Measurements from ENCODE around the gene DMP1. TPM values are rescaled to one million over a fixed set of nuclear protein-coding genes. Genes with fewer than 3 reads are reported as not detected.

Gene DMP1
- total and polyA plus RNA-seq, 2 donors (not counting 1 experiment from before 2014, with no cell fraction given), result not detected

DNA sequence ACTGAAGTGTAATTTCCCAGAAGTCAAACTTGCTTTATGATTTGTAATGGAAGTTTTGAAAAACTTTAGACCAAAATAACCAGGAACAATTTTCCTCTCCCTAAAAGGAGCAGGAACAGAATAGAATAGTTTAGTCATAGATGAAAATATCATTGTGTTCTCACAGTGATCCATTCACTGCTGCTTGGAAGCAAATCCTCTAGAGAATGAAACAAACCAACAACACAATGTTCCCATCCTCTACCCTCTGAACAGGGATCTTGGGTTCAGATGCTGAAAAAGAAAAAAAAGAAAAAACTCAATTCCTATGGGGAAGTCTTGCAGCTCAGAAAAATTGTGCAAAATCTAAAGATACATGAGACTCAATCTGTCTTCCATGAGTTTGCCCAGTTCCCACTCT lies 29.6 kb upstream of the DMP1 start:
- Histone ChIP-seq H3K4me3 (ENCODE audit: control extremely low read depth in 1 of 5, extremely low read depth in 1 of 5, insufficient read depth in 1 of 5, low read depth in 2 of 5, low read length in 4 of 5) (no peak overlapping the region), H3K9ac (ENCODE audit: low read length) (no peak overlapping the region), H3K27ac (ENCODE audit: low read length in 2 of 2) (no peak overlapping the region), H3K36me3 (replicated peaks in 1 of 2; ENCODE audit: control extremely low read depth in 1 of 2, control insufficient read depth in 1 of 2, extremely low read depth in 1 of 2, insufficient read depth in 2 of 2, low read length in 1 of 2) (no peaks in the 10 kb centered on the region), H3K27me3 (replicated peaks in 1 of 4; ENCODE audit: control extremely low read depth in 1 of 4, control insufficient read depth in 3 of 4, insufficient read depth in 4 of 4, low read length in 3 of 4) (no peaks in the 10 kb centered on the region), H3K4me2 (replicated peaks; ENCODE audit: low read depth, low read length, poor library complexity, severe bottlenecking) (no peak overlapping the region), H4K20me1 (ENCODE audit: control insufficient read depth, insufficient read depth, low read length, poor library complexity, severe bottlenecking) (no peaks in the 10 kb centered on the region), H3K9me3 (ENCODE audit: control extremely low read depth in 1 of 3, control insufficient read depth in 2 of 3, insufficient read depth in 1 of 3, low read length in 2 of 3) (no peaks in the 10 kb centered on the region), H3K79me2 (ENCODE audit: control insufficient read depth, insufficient read depth, low read length) (no peaks in the 10 kb centered on the region), H3K4me1 (ENCODE audit: control insufficient read depth in 2 of 2, insufficient read depth in 2 of 2, low read length in 2 of 2) (no peaks in the 10 kb centered on the region), H2AFZ (ENCODE audit: insufficient read depth, low read depth, low read length, poor library complexity, severe bottlenecking) (no peak overlapping the region)
- POLR2A ChIA-PET, result no interaction called here
- intact Hi-C loops (cut with micrococcal nuclease), result no loop called here
- ATAC-seq (ENCODE audit: low read depth) (no peak), DNase-seq (no peak)
- Mint-ChIP-seq H3K4me3 (no peak overlapping the region), H3K4me1 (no peaks in the 10 kb centered on the region), H3K27me3 (no peaks in the 10 kb centered on the region), H3K9me3 (ENCODE audit: insufficient read depth) (no peaks in the 10 kb centered on the region), H3K27ac (no peak overlapping the region)
- TF ChIP-seq EZH2 (IDR thresholded peaks at IDR 0.05; ENCODE audit: borderline replicate concordance, insufficient read depth, low read depth, low read length, poor library complexity, severe bottlenecking), result no peak
- TF ChIP-seq, protein P1, sequence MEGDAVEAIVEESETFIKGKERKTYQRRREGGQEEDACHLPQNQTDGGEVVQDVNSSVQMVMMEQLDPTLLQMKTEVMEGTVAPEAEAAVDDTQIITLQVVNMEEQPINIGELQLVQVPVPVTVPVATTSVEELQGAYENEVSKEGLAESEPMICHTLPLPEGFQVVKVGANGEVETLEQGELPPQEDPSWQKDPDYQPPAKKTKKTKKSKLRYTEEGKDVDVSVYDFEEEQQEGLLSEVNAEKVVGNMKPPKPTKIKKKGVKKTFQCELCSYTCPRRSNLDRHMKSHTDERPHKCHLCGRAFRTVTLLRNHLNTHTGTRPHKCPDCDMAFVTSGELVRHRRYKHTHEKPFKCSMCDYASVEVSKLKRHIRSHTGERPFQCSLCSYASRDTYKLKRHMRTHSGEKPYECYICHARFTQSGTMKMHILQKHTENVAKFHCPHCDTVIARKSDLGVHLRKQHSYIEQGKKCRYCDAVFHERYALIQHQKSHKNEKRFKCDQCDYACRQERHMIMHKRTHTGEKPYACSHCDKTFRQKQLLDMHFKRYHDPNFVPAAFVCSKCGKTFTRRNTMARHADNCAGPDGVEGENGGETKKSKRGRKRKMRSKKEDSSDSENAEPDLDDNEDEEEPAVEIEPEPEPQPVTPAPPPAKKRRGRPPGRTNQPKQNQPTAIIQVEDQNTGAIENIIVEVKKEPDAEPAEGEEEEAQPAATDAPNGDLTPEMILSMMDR (IDR thresholded peaks at IDR 0.05), result no peak
- CTCF ChIA-PET, result no interaction called here

DNA sequence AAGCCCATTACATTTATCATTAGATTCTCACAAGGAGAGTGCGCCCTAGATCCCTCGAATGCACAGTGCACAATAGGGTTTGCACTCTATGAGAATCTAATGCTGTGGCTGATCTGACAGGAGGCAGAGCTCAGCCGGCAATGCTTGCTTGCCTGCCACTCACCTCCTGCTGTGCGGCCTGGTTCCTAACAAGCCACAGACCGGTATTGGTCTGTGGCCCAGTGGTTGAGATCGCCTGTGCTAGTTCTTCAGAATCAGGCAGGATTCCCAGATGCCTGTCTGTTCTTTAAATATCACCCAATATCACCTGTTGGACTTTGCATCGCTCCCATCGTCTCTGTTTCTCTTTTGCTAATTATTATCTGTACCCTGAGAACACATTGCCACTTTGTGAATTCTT lies 27.8 kb upstream of the DMP1 start:
- Mint-ChIP-seq H3K9me3 (ENCODE audit: insufficient read depth) (no peaks in the 10 kb centered on the region), H3K27me3 (no peaks in the 10 kb centered on the region), H3K4me3 (no peak overlapping the region), H3K27ac (no peak overlapping the region), H3K4me1 (no peaks in the 10 kb centered on the region)
- Histone ChIP-seq H3K9me3 (ENCODE audit: control extremely low read depth in 1 of 3, control insufficient read depth in 2 of 3, insufficient read depth in 1 of 3, low read length in 2 of 3) (no peaks in the 10 kb centered on the region), H4K20me1 (ENCODE audit: control insufficient read depth, insufficient read depth, low read length, poor library complexity, severe bottlenecking) (no peaks in the 10 kb centered on the region), H3K27ac (ENCODE audit: low read length in 2 of 2) (no peak overlapping the region), H3K4me2 (replicated peaks; ENCODE audit: low read depth, low read length, poor library complexity, severe bottlenecking) (no peak overlapping the region), H2AFZ (ENCODE audit: insufficient read depth, low read depth, low read length, poor library complexity, severe bottlenecking) (no peak overlapping the region), H3K27me3 (replicated peaks in 1 of 4; ENCODE audit: control extremely low read depth in 1 of 4, control insufficient read depth in 3 of 4, insufficient read depth in 4 of 4, low read length in 3 of 4) (no peaks in the 10 kb centered on the region), H3K79me2 (ENCODE audit: control insufficient read depth, insufficient read depth, low read length) (no peaks in the 10 kb centered on the region), H3K4me1 (ENCODE audit: control insufficient read depth in 2 of 2, insufficient read depth in 2 of 2, low read length in 2 of 2) (no peaks in the 10 kb centered on the region), H3K36me3 (replicated peaks in 1 of 2; ENCODE audit: control extremely low read depth in 1 of 2, control insufficient read depth in 1 of 2, extremely low read depth in 1 of 2, insufficient read depth in 2 of 2, low read length in 1 of 2) (no peaks in the 10 kb centered on the region), H3K4me3 (ENCODE audit: control extremely low read depth in 1 of 5, extremely low read depth in 1 of 5, insufficient read depth in 1 of 5, low read depth in 2 of 5, low read length in 4 of 5) (no peak overlapping the region), H3K9ac (ENCODE audit: low read length) (no peak overlapping the region)
- ATAC-seq (ENCODE audit: low read depth) (no peak), DNase-seq (no peak)
- TF ChIP-seq, protein P1 (IDR thresholded peaks at IDR 0.05), result no peak
- no peak for TF ChIP-seq EZH2 (IDR thresholded peaks at IDR 0.05; ENCODE audit: borderline replicate concordance, insufficient read depth, low read depth, low read length, poor library complexity, severe bottlenecking)
- 98% methylated on average over 8 of the region's 8 CpGs for WGBS (ENCODE audit: insufficient coverage)
- POLR2A ChIA-PET, result no interaction called here
- CTCF ChIA-PET, result no interaction called here
- intact Hi-C loops (cut with micrococcal nuclease), result no loop called here

All from B cell (primary cell).